GM21423 (cell line): ENCODE results near the gene TRIM25.

Experiments
- ATAC-seq: cut with Tn5 transposase; IDR thresholded peaks from one replicate; pipeline ENCODE4 v1.9.1; 2021; ENCODE audit warnings: mild to moderate bottlenecking, moderate library complexity; ENCODE audit not compliant: unreplicated experiment

Gene TRIM25

DNA sequence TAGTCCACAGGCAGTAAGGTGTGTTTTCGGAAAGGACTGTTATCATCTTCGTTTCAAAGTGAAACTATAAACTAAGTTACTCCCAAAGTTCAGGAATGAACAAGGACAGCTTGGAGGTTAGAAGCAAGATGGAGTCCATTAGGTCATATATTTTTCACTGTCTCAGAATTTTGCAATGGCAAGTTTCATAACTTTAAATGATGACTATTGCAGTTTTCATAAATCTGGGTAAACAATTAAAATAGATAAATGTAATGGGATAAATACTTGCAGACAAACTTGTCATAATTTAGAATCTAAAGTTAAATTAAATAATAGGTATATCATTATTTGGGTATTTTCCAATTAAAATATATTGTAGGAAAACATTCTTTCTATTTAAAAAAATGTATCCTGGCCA lies 14.7 kb upstream of the TRIM25 start:
- ATAC-seq = no peak

GRCh38 chr17:56926704-56927103 lies 12.9 kb upstream of the TRIM25 start:
- no peak for ATAC-seq

DNA sequence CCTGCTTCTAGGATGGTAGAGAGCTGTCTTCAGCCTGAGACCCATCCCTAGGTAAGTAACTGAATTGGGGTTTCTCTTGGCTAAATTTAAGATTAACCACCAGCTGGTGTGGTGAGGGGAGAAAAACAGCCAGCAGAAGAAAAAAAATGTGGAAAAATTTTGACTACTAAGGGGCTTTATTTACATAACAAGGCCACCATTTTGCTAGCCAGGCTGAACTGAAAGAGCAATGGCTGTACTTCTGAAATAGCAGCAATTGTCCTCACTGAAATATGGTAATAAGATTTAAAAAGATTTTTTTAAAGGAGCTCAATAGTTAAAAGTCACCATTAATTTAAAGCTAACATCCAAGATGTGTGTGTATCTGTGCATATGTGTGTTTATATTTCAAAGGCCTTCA lies 12.4 kb upstream of the TRIM25 start:
- ATAC-seq = no peak

GRCh38 chr17:56925088-56925487 lies 11.2 kb upstream of the TRIM25 start:
- no peak for ATAC-seq

- no peak for ATAC-seq
Observed at GRCh38 chr17:56919717-56920116, 5.9 kb upstream of the TRIM25 start.

GRCh38 chr17:56918916-56919315 lies 5.1 kb upstream of the TRIM25 start:
- ATAC-seq = no peak

GRCh38 chr17:56917559-56918296 lies 3.9 kb upstream of the TRIM25 start:
- no peak for ATAC-seq

- no peak for ATAC-seq
Observed at GRCh38 chr17:56914581-56915273, 878 bp upstream of the TRIM25 start.

DNA sequence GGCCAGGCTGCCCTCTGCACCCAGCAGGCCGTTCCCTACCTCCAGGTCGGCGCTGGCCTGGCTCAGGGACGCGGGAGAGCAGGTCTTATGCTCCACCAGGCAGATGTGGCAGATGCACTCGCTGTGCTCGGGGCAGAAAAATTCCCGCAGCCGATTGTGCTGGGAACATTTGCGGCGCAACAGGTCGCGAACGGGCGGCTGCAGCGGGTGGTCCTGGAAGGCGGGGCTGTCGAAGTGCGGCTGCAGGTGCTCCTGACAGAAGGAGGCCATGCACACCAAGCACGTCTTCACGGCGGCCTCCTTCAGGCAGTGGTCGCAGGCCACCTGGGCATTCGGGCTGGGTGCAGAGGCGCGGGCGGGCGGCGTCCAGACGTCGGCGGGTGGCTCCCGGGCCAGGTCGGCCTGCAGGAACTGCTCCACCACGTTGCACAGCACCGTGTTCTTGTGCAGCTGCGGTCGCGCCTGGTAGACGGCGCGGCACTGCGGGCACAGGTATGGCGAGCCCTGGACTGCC lies 439 bp downstream of the TRIM25 start:
- peak; percentile 34 for ATAC-seq

DNA sequence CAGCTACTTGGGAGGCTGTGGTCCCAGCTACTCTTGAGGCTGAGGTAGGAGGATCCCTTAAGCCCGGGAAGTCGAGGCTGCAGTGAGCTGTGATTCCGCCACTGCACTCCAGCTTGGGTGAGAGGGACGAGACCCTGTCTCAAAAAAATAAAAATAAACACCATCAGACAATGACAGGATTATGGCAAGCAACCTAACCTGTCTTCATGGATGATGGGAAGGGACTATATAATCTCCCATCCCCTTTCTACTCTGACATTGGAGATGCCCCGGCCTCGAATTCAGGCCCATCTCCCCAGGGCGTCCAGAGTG lies 893 bp downstream of the TRIM25 start:
- no peak for ATAC-seq

- no peak for ATAC-seq
Observed at GRCh38 chr17:56912105-56912999, 1.5 kb downstream of the TRIM25 start.

- no peak for ATAC-seq
Observed at GRCh38 chr17:56910509-56911235, 3.2 kb downstream of the TRIM25 start.

DNA sequence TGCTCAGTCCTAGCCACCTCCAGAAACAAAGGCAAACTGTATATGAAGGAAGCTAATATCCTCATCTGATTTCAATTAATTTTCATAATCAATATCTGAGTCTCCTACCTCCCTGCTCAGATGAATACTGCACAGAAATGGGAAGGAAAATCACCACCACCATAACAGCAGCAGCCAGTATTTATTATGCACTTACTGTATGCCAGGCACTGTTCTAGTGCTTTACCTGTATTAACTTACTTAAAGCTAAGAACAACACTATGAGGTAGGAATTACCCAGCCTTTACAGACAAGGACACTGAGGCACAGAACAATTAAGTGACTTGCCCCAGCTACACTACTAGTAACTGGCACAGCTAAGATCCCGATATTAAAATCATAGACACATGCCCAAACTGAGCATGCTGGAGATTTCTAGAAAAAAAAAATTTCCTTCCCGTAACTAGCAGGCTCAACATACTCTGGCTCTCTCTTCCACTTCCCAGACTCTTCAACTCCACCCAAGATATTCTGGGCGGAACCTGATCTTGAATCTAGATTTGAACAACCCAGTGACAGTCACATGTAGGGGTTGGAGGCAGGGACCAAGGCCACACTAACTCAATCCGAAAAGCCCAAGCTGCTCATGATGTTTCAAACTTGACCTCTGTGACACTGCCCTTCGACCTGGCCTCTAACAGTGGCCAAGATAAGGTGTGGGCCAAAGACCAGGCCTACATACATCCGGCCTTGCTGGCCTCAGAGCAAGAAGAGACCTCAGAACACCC lies 3.9 kb downstream of the TRIM25 start:
- no peak for ATAC-seq

DNA sequence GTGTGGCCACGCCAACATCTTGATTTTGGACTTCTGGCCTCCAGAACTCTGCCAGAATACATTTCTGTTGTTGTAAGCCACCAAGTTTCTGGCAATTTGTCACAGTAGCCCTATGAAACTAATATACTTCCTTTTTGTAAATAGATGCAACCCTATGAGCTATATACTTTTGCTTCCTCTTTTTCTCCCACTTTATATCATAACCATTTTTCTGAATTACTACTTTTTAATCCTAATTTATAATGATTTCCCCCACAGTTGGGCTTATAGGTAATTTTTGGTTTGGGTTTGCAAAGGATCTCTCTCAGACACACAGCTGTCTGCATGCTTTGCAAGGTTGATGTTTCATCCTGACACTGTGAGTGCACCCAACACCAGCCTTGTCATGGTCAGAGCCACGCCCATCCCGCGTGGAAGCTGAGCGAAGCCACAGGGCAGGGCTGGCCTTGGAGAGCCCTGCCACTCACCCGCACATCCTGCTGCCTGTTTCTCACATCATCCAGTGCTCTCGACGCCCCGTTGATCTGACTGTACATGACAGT lies 5.8 kb downstream of the TRIM25 start:
- peak; percentile 92 for ATAC-seq

DNA sequence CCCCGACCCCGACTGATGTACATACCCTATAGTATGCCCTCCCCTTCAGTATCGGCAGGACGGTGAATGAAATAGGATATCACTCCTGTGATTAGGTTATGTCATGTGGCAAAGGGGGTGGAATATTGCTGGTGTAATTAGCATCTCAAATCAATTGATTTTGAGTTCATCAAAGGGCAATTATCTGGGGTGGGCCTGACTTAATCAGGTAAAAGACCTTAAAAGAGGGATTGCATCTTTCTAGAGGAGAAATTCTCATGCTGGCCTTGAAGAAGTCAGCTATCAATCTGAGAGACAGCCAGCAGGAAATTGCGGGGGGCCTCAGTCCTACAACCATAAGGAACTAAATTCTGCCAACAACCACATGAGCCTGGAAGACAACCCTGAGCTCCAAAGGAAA lies 10.3 kb downstream of the TRIM25 start:
- no peak for ATAC-seq

DNA sequence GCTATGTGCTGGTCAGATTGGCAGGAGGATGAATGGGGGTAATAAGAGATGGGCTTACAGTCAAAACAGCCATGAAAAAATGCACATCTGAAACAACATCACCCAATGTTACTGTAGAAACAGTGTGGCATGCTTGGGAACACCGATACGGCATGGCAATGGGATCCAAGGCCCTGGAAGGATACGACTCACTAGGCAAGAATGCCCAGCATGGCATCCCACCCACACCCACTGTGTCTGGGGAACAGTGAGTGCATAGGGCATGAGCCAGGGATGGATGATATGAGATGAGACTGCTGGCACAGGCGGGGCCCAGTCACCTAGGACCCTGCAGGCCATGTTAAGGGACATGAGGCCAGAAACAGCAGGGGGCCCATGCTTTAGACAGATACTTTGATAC lies 11.5 kb downstream of the TRIM25 start:
- no peak for ATAC-seq

DNA sequence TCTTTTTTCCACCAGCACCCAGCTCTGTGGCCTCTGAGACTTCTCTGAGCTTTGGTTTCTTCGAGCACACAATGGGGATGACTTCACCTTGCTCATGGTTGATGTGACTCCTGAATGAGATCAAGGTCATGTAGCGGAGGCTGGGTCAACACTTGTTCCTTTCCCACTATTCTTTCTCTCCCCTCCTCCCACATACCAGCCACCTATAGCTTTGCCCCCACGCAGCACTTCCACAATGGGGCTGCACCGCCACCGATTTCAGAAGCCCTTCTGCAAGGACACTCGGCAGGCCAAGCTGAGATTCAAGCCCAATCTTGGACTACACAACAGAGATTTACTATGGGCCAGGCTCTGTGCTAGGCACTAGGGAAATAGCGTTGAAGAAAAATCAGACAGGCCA lies 14.4 kb downstream of the TRIM25 start:
- no peak for ATAC-seq

- no peak for ATAC-seq
Observed at GRCh38 chr17:56898874-56899273, 15.0 kb downstream of the TRIM25 start.

- peak; percentile 62 for ATAC-seq
Observed at GRCh38 chr17:56897646-56898424, 16.0 kb downstream of the TRIM25 start.
